ENCODE data around the gene DOCK9. TPM values are rescaled to one million over a fixed set of nuclear protein-coding genes. Genes with fewer than 3 reads are reported as not detected.

The DOCK9 gene
- polyA plus RNA-seq, 1 of the 3 experiments (the other 2 are of a cell fraction) = 16.6 TPM

DNA sequence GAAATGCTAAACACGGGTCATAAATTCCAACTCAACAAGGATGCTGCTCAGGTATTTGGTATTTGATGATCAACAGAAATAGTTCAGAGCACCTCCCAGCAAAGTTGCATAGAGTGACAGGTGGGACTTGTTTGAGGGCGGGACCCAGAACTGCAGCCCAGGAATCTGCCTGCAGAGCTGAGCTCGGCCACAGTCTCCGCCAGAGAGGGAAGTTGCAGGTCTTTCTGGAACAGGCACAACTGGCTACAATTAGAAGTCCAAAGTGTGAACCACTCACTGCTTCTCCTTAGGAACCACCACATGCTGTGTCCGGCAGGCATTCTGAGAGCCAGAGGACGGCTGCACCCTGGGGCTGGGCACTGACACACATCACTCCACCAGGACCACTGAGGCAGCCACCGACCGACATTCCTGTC is 226.5 kb downstream of the DOCK9 start (continued):
- no peak for TF ChIP-seq CHD2 (IDR thresholded peaks at IDR 0.05; ENCODE audit: low read length, partially characterized antibody)
- TF ChIP-seq, protein P1, sequence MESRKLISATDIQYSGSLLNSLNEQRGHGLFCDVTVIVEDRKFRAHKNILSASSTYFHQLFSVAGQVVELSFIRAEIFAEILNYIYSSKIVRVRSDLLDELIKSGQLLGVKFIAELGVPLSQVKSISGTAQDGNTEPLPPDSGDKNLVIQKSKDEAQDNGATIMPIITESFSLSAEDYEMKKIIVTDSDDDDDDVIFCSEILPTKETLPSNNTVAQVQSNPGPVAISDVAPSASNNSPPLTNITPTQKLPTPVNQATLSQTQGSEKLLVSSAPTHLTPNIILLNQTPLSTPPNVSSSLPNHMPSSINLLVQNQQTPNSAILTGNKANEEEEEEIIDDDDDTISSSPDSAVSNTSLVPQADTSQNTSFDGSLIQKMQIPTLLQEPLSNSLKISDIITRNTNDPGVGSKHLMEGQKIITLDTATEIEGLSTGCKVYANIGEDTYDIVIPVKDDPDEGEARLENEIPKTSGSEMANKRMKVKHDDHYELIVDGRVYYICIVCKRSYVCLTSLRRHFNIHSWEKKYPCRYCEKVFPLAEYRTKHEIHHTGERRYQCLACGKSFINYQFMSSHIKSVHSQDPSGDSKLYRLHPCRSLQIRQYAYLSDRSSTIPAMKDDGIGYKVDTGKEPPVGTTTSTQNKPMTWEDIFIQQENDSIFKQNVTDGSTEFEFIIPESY (IDR thresholded peaks at IDR 0.05; ENCODE audit: borderline replicate concordance, low read depth) = no peak

- WGBS (ENCODE audit: low lambda C conversion rate) = 62% methylated on average over 3 of the region's 3 CpGs
- ChIA-PET CTCF (no interaction called here), POLR2A (no interaction called here)
- Histone ChIP-seq H3K4me2 (no peak overlapping the region), H3K9ac (no peak overlapping the region), H3K9me2 (no peaks in the 10 kb centered on the region), H3K27ac (ENCODE audit: low read depth in 2 of 2, low read length in 1 of 2) (no peak overlapping the region), H3K79me2 (ENCODE audit: insufficient read depth) (no peaks in the 10 kb centered on the region), H3F3A (replicated peaks; ENCODE audit: insufficient read depth) (no peaks in the 10 kb centered on the region), H2AFZ (ENCODE audit: low read depth) (no peak overlapping the region), H3K4me3 (ENCODE audit: low read depth in 2 of 2, low read length in 1 of 2) (no peak overlapping the region), H4K20me1 (ENCODE audit: insufficient read depth) (no peaks in the 10 kb centered on the region), H3K36me3 (replicated peaks in 1 of 2; ENCODE audit: control insufficient read depth in 1 of 2, insufficient read depth in 2 of 2, low read length in 1 of 2) (no peaks in the 10 kb centered on the region), H3K9me3 (no peaks in the 10 kb centered on the region), H3K27me3 (ENCODE audit: insufficient read depth) (peaks cover 32% of the 10 kb centered on the region), H3K4me1 (ENCODE audit: control insufficient read depth in 1 of 2, insufficient read depth in 2 of 2, low read depth in 1 of 2, low read length in 1 of 2) (peaks cover 0 to 7% of the 10 kb centered on the region in 2 experiments; a peak in 1 of 4 replicates)
- TF ChIP-seq CTCF (IDR thresholded peaks at IDR 0.05) = no peak
- TF ChIP-seq JUND (IDR thresholded peaks at IDR 0.05) = no peak
- TF ChIP-seq USF2 (IDR thresholded peaks at IDR 0.05; ENCODE audit: borderline replicate concordance, low read depth, low read length) = no peak
- no peak for DNase-seq
Measured at GRCh38 chr13:98749501-98749900, 228.4 kb downstream of the DOCK9 start.

- Histone ChIP-seq H2AFZ (ENCODE audit: low read depth) (no peak overlapping the region), H3F3A (replicated peaks; ENCODE audit: insufficient read depth) (no peaks in the 10 kb centered on the region), H3K27ac (ENCODE audit: low read depth in 2 of 2, low read length in 1 of 2) (no peak overlapping the region), H3K9me3 (no peaks in the 10 kb centered on the region), H3K27me3 (ENCODE audit: insufficient read depth) (peaks cover 21% of the 10 kb centered on the region; the same call in 1 of the 2 replicates), H3K4me1 (ENCODE audit: control insufficient read depth in 1 of 2, insufficient read depth in 2 of 2, low read depth in 1 of 2, low read length in 1 of 2) (peaks cover 0 to 5% of the 10 kb centered on the region in 2 experiments; a peak in 1 of 4 replicates), H3K79me2 (ENCODE audit: insufficient read depth) (no peaks in the 10 kb centered on the region), H4K20me1 (ENCODE audit: insufficient read depth) (no peaks in the 10 kb centered on the region), H3K9ac (no peak overlapping the region), H3K4me2 (no peak overlapping the region), H3K36me3 (replicated peaks in 1 of 2; ENCODE audit: control insufficient read depth in 1 of 2, insufficient read depth in 2 of 2, low read length in 1 of 2) (no peaks in the 10 kb centered on the region), H3K4me3 (ENCODE audit: low read depth in 2 of 2, low read length in 1 of 2) (no peak overlapping the region), H3K9me2 (no peaks in the 10 kb centered on the region)
- TF ChIP-seq YY1 (IDR thresholded peaks at IDR 0.05; ENCODE audit: low read depth) (no peak), FOXM1 (IDR thresholded peaks at IDR 0.05; ENCODE audit: low read depth) (no peak), MEF2A (IDR thresholded peaks at IDR 0.05; ENCODE audit: borderline replicate concordance, low read depth) (no peak), POLR2AphosphoS5 (IDR thresholded peaks at IDR 0.05; ENCODE audit: low read depth, low read length) (no peak), NFIC (IDR thresholded peaks at IDR 0.05; ENCODE audit: borderline replicate concordance) (no peak), EZH2phosphoT487 (IDR thresholded peaks at IDR 0.05; ENCODE audit: borderline replicate concordance, low read depth) (no peak), MXI1 (IDR thresholded peaks at IDR 0.05; ENCODE audit: low read depth, low read length) (no peak), TEAD4 (IDR thresholded peaks at IDR 0.05; ENCODE audit: borderline replicate concordance, insufficient read depth) (no peak), EP300 (IDR thresholded peaks at IDR 0.05; ENCODE audit: borderline replicate concordance in 1 of 2, low read depth in 1 of 2, low read length in 1 of 2) (no peak), USF1 (IDR thresholded peaks at IDR 0.05; ENCODE audit: borderline replicate concordance, low read depth) (no peak)
- 54% methylated on average over 7 of the region's 8 CpGs for whole genome bisulfite sequencing (ENCODE audit: low lambda C conversion rate)
- no peak for DNase-seq
- ChIA-PET POLR2A (no interaction called here), CTCF (no interaction called here)
Measured at GRCh38 chr13:98746968-98747367, 230.9 kb downstream of the DOCK9 start.

Measured in SK-N-SH (cell line).